Stimulated activated CD8-positive, alpha-beta memory T cell treated with anti-CD3 and anti-CD28 coated beads, Interleukin-15, amount 100 ng/mL, for 4 hours (primary cell): Measurements from ENCODE around the gene ALK.

Experiments used
- DNase-seq, 2 donors: peaks; one replicate each; pipeline ENCODE4 v3.0.0-alpha.2; 2020; ENCODE audit warnings: low read depth in 2 of 2

Gene ALK

DNA sequence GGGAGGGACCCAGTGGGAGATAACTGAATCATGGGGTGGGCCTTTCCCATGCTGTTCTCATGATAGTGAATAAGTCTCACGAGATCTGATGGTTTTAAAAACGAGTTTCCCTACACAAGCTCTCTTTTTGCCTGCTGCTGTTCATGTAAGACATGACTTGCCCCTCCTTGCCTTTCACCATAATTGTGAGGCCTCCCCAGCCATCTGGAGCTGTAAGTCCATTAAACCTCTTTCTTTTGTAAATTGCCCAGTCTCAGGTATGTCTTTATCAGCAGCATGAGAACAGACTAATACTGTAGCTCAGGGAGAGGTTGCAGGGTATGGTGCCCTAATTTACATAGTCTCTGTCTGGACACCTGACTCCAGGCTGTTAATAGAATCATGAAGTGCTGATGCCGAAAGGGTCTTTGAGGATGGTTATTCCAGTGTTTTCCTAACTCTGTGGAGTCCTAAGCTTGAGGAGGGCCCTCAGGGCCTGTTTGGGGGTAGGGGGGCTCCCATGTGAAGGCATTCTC is 343.2 kb downstream of the ALK start:
- no peak for DNase-seq

DNA sequence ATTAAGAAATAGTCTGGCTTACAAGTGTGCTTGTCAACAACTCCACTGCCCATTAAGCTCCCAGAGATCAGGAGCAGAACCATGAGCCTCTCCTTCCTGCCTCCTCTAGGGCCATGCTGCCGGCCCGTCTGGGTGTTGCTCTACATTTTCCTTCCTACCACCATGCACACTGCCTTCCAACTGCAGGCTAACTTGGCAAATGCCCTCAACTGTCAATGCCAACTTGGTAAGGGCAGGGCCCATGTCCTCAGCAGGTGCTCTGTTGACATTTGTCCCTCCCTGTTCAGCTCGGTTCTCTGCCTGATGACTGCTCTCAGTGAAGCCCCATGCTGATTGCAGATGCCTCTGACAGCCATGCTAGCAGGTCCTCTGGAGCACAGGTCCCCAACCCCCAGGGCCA is 345.2 kb downstream of the ALK start:
- DNase-seq = no peak

DNA sequence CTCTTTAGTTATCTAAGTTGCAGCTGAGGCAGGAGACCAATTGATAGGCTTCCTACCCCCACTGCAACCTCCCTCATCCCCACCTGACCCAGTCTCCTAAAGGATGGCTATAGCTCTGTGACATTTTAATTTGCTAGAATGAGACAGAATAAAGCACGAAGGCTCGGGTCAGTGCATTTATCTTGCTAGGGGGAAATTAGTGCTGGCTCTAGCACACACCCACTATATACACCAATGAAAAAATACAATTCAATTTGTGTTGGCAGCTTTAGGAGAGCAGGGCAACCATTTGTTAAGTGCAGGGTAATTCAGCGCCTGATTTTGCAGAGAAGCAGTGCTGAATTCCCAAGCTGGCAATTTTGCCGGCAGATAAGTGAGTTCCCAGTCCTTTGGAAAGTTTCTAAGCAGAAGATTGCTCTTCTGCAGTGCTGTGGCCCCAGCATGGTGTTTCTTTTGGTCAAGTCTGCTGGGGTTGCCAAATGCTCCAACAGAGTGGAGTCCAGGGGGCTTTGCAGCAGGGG is 346.0 kb downstream of the ALK start:
- no peak for DNase-seq

DNA sequence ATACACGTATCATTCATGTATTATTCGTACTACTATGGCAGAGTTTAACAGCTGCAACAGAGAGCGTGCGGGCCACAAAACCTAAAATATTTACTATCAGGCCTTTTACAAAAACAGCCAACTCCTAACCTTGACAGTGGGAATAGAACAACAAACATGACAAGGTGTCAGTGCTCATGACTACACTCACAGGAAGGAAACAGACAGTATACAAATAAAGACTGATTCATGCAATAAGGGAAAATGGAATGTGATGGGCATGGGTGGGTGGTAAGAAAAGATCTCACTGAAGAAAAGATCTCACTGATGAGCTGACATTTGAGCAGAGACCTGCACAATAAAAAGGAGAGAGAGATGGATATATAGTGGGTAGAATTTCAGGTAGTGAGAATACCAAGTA is 347.8 kb downstream of the ALK start:
- DNase-seq = no peak

DNA sequence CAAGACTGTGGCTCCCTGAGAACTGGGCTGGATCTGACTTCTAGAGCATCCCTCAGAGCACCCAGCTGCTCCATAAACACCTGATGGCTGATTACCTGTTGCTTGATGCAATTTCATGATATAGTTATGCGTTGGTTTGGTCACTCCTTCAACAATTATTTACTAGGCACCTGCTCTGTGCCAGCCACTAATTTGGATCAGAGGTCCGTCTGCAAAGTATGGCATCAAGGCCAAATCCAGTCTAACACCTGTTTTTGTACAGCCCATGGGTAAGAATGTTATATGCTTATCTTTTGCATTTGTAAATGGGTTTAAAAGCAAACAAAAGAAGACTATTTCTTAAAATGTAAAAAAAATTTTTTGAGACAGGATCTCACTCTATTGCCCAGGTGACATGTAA is 348.2 kb downstream of the ALK start:
- DNase-seq = no peak

DNA sequence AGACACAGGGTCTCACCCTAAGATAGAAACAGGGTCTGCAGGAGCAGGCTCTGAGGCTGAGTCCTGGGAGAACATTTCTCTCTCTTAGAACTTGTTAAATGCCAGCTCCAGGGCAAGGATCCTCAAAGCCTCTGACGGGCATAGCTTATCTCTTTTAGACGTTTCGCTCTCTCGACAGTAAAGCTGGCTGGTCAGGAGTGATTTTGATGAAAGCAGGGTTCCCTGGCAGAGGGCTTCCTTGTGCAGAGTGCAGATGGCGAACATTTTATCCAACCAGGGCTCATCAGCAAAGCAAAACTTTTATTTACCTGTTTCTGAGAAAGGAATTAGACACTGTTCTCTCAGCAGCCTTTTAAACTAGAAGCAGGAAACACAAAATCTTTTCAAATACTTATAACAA is 350.8 kb downstream of the ALK start:
- DNase-seq = no peak

DNA sequence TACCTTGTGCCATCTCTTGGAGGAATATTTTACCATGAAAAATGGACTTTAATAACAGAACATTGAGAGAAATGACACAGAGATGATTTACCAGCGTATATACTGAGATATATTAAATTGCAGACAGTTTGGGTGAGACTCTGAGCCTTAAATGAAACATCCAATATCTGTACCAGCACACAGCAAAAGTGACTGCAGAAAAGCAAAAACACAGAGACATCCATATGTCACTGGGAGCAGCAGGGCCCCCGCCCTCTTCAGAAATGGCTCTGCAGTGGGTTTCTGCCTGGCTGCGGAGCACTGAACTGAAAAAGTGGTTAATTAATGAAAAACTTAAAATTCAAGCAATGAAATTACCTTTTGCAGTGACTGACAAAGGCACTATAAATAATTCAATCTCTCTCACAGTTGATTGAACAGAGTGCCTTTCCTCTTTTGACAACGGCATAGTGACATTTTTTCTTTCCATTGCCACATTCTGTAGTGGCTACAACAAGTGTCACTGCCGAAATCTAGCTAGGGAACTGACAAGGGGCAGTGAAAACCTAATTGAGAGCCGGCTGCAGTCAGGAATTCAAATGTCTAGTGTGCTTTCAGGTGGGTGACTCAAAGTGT is 353.4 kb downstream of the ALK start:
- DNase-seq = no peak

DNA sequence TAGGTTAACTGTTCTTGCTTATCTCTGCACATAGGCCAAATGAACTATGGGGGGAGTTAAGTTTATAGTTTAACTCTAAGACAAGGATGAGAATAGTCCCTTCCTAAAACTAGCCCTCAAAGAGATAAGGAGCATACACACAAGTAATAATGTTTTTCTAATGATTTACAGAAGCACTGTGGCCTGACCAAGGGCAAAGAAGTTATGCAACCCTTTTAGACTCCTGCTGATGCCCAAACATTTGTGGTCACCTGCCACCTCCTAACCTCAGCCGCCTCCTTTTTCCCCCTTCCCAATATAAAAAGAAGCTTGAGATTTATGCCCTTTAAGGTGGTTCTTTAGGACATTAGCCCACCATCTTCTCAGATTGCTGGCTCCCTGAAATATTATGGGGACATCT is 357.7 kb downstream of the ALK start:
- DNase-seq = no peak

DNA sequence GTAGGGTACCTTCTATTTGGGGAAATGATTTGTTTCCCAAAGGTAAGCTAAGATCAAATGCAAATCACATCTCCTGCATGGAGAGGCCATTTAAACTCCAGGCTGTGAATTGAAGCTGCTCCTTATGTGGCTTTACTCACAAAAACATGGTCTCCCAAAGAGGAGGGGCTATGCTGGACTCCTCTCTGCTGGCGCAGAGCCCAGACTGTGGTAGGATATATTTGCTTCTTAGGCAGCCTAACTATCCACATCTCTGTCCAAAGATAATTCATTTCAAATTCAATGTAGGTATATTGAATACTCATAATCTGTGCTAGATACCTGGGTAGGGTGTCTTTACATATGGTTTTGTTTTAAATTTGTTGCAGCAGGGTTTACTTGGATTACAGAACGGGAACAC is 358.5 kb downstream of the ALK start:
- no peak for DNase-seq

DNA sequence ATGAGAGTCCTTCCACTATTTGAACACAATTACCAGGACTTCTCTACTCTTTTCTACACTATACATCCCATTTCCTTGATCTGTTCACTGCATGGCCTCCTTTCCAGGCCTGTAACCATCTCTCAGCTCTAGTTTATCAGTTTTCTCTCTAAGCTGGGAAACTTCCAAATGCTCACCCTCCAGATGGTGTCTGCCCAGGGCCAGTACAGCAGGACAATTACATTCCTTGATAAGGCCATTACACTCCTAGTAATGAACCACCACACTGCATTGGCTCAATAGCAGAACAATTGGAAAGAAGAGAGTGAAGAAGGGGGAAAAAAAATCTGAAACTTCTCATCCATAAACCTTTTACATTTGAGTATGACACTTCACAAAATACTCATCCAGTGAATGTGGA is 359.1 kb downstream of the ALK start:
- no peak for DNase-seq

DNA sequence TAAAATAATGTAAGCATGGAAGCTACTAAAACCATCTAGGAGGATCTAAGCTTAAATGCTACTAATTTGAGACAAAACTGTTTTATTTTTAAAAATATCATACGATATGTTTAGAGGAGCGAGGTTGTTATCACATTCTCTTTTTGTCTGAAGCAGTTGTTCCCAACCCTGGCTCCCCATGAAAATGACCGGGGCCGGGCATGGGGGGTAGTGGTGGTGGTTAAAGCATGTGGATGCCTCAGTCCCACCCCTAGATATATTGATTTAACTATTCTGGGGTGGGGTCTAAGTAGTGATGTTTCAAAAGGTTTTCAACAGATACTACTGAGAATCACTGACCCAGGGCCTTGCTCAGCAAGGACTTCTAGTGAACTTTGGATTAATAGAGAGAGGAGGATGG is 359.8 kb downstream of the ALK start:
- DNase-seq = no peak

DNA sequence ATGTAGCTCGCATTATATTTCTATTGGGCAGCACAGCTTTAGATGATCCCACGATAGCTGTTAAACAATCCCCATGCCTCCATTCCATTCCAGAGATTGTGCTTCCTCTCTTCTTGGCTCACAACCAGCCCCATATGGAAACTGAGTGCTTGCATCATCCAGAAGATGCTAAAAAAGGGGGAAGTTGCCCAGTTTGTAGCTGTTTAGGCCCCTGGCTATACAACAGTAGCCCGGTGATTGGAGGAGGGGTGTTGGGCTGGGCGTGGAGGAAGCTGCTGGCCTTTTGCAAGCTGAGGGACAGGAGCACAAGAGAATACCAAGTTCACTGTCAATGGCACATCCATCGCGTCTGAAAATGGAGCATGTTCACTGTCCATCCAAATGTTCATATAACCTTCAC is 360.2 kb downstream of the ALK start:
- no peak for DNase-seq

DNA sequence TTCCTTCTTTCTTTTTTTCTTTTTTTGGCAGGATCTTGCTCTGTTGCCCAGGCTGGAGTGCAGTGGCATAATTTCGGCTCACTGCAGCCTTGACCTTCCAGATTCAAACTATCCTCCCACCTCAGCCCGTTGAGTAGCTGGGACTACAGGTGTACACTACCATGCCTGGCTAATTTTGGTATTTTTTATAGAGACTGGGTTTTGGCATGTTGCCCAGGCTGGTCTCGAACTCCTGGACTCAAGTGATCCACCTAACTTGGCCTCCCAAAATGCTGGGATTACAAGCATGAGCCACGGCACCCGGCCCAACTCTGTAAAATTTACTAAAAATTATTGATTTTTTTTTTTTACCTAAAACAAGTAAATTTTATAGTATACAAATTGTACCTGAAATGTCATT is 360.8 kb downstream of the ALK start:
- no peak for DNase-seq

DNA sequence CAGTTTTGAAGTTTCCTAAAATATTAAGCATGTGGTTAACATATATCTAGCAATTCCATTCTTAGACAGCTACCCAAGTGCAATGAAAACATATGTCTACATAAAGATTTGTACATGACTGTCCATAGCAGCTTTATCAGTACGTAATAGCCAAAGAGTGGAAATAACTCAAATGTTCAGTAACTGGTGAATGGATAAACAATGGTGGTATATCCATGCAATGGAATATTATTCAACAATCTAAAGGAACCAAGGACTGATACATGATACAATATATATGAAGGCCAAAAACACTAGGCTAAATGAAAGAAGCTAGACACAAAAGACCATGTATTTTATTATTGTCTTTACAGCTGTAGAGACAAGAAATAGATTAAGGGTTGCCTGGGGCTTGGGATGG is 361.4 kb downstream of the ALK start:
- DNase-seq = no peak

DNA sequence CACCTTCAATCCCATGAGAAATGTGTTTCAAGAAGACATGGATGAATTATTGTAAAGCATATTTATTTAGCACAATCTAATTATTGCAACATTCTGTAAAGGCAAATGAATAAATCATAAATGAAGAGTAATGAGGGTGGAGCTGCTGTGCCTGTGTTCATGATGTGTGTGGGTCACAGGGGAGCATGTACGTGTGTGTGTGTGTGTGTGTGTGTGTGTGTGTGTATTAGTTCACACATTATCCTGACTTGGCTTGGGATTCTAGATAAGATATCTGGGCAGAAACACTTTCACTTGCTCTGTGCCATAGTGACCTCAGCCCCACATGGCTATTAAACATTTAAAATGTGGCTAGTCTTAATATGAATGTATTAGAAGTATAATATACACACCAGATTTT is 361.8 kb downstream of the ALK start:
- no peak for DNase-seq

DNA sequence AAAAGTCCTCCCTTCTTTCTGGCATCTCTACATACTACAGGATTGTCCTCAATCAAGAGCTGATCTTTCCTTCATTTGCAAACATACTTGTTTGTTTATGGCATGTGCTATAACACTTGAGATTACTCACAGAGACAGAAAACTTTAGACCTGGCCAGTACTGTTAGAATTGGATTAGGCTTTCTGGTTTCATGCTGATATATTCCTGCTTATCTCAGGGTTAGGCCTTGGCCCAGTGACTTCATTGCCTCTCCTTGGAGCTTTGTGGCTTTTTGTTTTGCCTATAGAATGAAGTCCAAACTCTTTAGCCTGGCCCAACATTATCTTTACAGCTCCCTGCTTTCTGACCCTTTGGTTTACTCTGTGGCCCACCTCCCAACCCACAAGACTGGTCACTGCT is 363.3 kb downstream of the ALK start:
- no peak for DNase-seq

DNA sequence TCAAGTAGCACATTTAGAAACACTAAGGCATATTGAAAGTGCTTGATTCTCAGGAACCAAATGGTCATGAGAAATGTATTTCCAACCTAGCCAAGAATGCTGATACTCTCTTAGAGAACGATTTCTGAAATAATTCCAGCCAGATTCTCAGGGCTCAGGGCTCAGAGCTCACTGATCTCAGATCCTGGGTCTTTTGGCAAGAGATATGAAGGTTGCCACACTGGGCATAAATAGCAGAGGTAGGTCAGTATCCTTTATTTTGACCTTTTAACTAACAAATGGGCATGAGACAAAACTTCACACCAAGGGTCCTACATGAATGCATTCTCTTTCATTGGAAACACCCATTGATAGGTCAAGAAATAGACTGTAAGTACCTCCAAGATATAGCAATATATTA is 364.1 kb downstream of the ALK start:
- no peak for DNase-seq

DNA sequence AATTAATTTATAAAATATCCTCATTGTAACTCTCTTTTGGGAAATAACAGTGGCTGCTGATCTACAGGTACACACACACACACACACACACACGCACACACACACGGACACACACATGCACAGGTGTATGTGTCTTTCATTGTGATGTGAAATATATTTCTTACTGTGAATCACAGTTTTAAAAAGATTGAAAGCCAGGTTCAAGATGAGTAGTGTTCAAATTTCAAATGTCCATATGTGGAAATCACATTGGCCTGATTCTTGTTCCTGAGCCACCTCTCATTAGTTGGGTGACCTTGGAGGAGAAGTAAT is 372.4 kb downstream of the ALK start:
- no peak for DNase-seq

DNA sequence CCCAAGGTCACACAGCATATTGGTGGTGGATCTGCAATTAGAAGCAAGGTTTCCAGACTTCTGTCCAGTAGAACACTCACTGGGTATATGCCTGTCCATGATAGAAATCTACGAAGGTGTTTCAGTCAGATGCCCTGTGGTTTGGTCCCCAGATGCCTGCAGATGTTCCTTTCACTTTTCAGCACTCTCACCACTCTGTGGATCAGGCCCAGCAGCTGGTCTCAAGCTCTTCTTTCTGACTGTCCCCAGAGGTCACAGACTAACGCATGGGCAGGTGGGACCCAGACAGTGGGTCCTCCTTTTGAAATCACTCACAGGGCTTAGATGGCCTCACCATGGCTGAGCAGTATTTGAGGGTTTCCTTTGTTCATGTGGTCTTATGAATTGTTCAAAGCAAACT is 376.5 kb downstream of the ALK start:
- no peak for DNase-seq

DNA sequence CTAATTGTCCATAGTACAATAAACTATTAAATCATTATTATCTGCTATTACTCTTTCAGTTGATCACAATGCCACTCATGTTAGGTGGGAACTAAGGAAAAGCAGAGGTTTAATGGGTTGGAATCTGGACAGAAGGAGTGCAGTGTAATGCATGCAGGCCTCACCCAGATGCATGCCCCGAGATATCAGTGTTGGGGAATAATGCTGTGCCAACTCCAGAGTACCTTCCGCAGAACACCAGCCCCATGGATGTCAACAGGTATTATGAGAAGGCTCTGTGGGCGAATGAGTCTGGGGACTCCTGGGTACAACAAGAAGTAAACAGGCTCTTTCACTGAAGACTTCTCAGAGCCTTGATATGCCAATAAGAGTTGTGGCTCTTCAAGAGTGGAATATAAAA is 377.4 kb downstream of the ALK start:
- DNase-seq = no peak

DNA sequence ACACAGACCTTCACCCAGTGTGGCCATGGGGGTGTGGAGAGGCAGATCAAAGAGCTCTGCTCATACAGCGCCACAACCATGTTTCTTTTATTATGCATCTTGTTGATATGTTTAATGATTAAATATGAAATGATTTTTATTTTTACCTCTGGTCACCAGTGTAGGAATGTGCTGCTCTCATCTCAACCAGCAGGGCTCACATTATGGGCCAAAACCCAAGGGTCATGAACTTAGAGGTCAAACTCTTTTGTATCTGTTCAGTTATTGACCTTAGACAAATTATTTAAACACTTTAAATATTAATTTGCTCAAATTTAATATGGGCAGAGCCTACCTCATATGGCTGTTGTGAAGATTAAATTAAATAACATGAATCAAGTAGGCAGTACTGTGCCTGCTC is 386.2 kb downstream of the ALK start:
- DNase-seq = no peak

DNA sequence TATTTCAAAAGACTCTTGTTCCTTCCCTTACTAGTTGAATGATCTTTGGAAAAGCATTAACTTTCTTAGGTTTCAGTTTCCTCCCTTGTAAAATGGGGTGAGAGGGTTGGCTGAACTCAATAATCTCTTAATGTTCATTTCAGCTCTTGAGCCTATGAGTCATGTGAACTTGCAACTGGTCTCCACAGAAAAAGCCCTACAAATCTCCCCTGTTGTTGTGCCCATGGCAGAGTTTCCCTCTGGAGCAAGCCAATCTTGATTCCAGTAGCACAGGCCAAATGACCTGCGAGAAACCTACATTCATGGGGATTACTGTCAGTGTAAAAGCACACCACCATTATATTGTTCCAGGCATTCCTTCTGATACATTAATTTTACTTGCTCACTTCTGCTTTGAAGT is 388.9 kb downstream of the ALK start:
- no peak for DNase-seq

DNA sequence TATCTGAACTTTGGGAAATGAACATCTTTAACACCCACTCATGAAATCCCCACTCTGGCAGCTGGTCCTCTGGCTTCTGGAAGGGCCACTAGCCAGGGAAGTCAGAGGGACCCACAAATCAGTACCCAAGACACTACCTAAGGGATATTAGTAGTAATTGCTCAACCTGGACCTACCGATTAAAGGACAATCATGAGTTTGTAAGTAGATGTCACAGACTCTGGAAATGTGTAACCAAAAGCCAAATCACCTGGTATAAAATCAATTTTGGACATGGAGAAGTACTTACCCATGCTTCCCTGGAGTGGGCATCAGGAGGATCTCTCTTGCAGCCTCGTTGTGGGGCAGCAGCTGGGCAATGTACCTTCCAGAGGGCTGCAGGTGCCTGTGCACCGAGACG is 389.8 kb downstream of the ALK start:
- DNase-seq = no peak

DNA sequence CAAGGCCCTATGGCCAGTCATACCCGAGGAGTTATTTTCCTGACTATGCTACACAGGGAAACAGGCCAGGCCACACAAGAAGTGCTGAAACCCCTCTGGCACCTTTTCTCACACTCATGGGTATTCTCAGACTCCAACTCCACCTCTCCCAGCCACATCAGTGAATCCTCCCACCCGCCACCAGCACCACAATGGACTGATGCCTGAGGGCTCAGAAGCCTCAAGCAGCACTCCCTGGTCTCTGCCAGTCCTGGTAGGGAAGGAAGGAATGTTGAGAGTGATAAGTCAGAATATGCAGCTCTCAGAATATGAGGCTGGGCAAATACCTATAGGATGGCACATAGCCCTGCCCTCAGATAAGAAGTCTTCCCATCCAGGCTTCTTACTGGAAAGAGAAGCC is 391.1 kb downstream of the ALK start:
- no peak for DNase-seq
